Measurements from ENCODE around the gene SCN8A.

DNA sequence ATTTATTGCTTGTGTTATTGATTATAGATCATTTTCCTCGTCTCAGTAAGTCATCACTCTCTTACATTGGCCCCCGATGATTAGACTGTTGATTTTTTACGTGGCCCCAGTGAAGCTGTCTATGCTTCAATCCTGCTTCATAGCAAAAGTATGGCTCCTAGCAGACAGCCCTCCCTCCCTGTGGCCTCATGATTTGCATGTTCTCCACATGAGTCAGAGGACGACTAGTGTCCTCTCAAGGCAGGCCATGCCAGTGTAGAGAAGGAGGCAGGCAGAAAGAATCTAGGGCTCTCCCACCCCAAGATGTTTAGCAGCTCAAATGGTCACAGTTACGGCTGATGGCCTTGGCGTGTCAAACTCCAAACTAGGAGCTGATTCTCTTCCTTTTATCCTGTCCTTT, 197.8 kb downstream of the SCN8A start:
- TF ChIP-seq, protein P1, sequence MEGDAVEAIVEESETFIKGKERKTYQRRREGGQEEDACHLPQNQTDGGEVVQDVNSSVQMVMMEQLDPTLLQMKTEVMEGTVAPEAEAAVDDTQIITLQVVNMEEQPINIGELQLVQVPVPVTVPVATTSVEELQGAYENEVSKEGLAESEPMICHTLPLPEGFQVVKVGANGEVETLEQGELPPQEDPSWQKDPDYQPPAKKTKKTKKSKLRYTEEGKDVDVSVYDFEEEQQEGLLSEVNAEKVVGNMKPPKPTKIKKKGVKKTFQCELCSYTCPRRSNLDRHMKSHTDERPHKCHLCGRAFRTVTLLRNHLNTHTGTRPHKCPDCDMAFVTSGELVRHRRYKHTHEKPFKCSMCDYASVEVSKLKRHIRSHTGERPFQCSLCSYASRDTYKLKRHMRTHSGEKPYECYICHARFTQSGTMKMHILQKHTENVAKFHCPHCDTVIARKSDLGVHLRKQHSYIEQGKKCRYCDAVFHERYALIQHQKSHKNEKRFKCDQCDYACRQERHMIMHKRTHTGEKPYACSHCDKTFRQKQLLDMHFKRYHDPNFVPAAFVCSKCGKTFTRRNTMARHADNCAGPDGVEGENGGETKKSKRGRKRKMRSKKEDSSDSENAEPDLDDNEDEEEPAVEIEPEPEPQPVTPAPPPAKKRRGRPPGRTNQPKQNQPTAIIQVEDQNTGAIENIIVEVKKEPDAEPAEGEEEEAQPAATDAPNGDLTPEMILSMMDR (IDR thresholded peaks at IDR 0.05), result no peak
- TF ChIP-seq POLR2A (IDR thresholded peaks at IDR 0.05), result no peak

All from breast epithelium (tissue), 3 donors.